ENCODE measurements around the gene KIRREL3.

GRCh38 chr11:126755526-126755925 lies 245.0 kb downstream of the KIRREL3 start:
- TF ChIP-seq CTCF (IDR thresholded peaks at IDR 0.05) (no peak), POLR2AphosphoS5 (IDR thresholded peaks at IDR 0.05) (no peak)

Data from prostate gland (tissue), 2 donors.